ENCODE measurements around the gene MAPK13.
"Not testable (repeated sequence)": the region's sequence is repeated elsewhere in the genome, so short reads cannot be mapped to it uniquely, and the experiment has no call there.

MAPK13 gene

DNA sequence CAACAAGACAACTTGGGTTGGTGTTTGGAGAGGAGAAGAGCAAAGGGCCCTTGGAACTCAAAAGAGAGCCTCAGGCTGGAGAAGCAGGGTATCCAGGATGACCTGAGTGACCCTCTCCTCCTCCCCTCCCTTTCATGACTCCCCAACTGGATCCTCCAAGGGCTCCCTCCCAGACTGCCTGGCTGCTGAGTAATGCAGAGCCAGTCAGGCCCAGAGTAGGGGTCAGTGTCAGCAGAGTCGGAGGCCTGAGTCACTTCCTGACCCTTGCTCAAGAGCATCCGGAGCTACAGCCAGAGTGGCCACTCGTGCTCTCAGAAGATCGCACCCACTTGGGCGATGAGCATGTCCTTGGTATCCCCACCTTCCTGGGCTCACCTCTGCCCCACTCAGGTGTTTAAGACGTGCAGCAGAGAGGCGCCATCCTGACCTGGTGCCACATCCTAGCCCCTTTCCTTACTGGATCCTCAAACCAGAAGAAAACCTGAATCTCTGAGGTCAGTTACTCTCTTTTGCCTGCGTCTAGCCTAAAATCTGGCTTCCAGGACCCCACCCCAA, 2.8 kb upstream of the MAPK13 start:
- Mint-ChIP-seq H3K4me1 (ENCODE audit: low read depth) (peaks cover 71% of the 10 kb centered on the region), H3K27ac (peak overlapping the region; percentile 80), H3K36me3 (ENCODE audit: low read depth) (peaks cover 3% of the 10 kb centered on the region), H3K4me3 (peak overlapping the region; percentile 46), H3K9me3 (no peaks in the 10 kb centered on the region), H3K27me3 (peaks cover 2% of the 10 kb centered on the region)
- intact Hi-C loops (cut with micrococcal nuclease) = no loop called here

DNA sequence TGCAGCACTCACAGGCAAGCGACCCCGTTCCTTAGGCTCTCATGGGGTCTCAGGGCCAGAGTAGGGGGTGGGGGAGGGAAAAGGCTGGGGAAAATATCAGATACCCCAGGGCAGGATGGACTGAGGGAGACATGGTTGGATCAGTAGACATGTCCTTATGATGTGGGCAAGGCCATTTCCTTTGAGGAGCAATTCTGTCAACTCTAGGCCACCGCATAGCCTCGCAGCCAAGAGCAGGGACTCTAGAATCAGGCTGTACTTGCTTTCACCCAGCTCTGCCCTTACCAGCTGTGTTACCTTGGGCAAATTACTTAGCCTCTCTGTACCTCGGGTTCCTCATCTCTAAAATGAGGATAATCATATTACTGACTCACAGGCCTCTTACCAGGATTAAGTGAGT, 2.2 kb upstream of the MAPK13 start:
- Mint-ChIP-seq H3K4me1 (ENCODE audit: low read depth) (peaks cover 68% of the 10 kb centered on the region), H3K4me3 (peak overlapping the region; percentile 46), H3K36me3 (ENCODE audit: low read depth) (peaks cover 8% of the 10 kb centered on the region), H3K9me3 (no peaks in the 10 kb centered on the region), H3K27me3 (peaks cover 2% of the 10 kb centered on the region), H3K27ac (peak overlapping the region; percentile 80)
- intact Hi-C loops (cut with micrococcal nuclease) = no loop called here

DNA sequence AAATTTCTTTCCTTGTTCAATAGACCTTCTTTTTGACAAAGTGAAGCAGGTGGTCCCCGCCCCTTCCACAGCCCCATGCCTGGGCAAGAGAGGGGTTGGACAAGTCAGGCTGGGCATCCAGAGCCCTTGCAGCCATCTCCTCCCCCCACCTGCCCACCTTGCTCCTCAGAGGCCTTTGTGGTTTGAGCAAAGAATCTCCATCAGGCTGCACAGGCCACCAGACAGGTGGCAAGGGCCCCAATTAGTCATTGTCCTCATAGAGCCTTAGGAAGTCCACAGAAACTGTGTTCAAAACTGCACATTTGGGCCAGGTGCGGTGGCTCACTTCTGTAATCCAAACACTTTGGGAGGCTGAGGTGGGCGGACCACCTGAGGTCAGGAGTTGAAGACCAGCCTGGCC, 1.5 kb upstream of the MAPK13 start:
- Mint-ChIP-seq H3K27me3 (peaks cover 3% of the 10 kb centered on the region), H3K9me3 (no peaks in the 10 kb centered on the region), H3K4me3 (no peak overlapping the region), H3K36me3 (ENCODE audit: low read depth) (peaks cover 15% of the 10 kb centered on the region), H3K4me1 (ENCODE audit: low read depth) (peaks cover 65% of the 10 kb centered on the region), H3K27ac (peak overlapping the region; percentile 80)
- intact Hi-C loops (cut with micrococcal nuclease) = no loop called here

DNA sequence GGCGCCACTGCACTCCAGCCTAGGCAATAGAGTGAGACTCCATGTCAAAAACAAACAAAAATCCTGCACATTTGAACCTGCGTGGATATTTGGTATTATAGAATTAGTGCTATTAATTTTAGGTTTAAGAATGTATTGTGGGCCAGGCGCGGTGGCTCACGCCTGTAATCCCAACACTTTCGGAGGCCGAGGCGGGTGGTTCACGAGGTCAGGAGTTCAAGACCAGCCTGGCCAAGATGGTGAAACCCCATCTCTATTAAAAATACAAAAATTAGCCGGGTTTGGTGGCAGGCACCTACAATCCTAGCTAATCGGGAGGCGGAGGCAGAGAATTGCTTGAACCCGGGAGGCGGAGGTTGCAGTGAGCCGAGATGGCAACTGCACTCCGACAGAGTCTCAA, 979 bp upstream of the MAPK13 start:
- intact Hi-C loops (cut with micrococcal nuclease) = not testable (repeated sequence)

DNA sequence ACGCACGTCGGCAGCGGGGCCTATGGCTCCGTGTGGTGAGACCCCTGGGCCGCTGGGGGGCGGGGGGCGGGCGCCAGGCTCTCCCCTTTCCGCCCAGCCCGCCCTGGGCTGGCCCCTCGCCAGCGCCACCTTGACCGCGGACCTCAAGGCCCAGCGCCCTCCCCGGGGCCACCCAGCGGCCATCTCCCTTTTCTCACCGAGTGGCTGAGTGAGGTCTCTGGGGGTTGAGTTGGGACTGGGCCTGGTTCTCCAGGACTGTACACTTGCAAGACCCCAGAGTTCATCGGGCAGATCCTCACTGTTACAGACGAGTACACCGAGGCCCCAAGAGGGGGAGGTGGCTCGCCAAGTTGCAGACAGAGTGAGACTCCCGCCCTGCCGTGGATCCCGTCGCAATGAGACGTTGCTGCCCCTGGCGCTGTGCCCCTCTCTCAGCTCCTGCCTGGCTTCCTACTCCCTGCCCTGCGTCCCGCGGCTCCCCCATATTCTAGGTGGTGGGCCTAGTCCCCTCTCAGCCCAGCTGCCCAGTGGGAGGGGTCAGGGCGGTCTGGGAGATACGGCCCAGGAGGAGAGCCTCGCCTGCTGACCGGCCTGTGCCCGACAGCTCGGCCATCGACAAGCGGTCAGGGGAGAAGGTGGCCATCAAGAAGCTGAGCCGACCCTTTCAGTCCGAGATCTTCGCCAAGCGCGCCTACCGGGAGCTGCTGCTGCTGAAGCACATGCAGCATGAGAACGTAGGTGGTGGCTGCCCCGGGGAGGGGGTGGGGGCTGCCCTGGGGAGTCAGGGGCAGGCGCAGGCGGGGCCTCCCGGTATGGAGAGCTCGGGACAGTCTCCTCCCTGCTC, 576 bp downstream of the MAPK13 start:
- no peaks in the 10 kb centered on the region for H3K9me3 Mint-ChIP-seq
- H3K4me1 Mint-ChIP-seq (ENCODE audit: low read depth) = peaks cover 67% of the 10 kb centered on the region
- peaks cover 33% of the 10 kb centered on the region for H3K36me3 Mint-ChIP-seq (ENCODE audit: low read depth)
- peaks cover 3% of the 10 kb centered on the region for H3K27me3 Mint-ChIP-seq
- H3K27ac Mint-ChIP-seq = peak overlapping the region; percentile 77
- H3K4me3 Mint-ChIP-seq = peak overlapping the region; percentile 74
- intact Hi-C loops (cut with micrococcal nuclease) = no loop called here

More for the DNA sequence above, 979 bp upstream of the MAPK13 start:
- Mint-ChIP-seq H3K36me3 (ENCODE audit: low read depth) (peaks cover 19% of the 10 kb centered on the region), H3K27ac (peak overlapping the region; percentile 65), H3K4me1 (ENCODE audit: low read depth) (peaks cover 63% of the 10 kb centered on the region)
- not testable (repeated sequence) for H3K9me3 Mint-ChIP-seq, H3K27me3 Mint-ChIP-seq, H3K4me3 Mint-ChIP-seq

DNA sequence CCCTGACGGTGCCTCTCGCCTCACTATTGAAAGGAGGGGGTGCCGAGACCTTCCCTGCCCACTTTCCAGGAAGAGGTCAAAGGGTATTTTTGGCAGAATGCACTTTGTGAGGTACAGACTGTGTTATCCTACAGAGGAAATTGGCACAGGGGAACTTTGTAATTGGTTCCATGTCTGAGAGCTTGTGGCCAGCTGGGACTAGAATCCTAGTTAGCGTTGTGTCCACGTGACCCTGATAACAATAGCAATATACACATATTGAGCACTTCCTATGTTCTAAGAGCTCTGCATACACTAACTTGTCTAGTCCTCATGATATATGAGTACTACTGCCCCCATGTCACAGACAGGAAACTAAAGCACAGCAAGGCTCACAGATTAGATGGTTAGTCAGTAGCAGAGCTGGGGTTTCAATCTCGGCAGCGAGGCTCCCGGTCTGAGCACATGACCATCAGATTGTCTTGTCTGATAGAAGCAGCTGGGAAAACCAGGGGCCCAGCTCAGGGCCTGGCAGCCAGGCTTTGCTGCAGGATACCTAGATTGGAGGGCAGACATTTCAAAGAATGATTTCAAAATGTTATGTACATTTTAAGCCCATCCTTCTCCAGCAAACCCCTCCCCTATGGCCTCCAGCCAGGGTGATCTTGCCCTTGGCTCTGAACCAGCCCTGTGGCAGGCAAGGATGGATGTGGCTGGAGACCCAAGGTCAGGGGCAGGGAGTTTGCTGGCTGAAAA, 1.4 kb downstream of the MAPK13 start:
- intact Hi-C loops (cut with micrococcal nuclease) = no loop called here
- peaks cover 59% of the 10 kb centered on the region for H3K4me1 Mint-ChIP-seq (ENCODE audit: low read depth)

DNA sequence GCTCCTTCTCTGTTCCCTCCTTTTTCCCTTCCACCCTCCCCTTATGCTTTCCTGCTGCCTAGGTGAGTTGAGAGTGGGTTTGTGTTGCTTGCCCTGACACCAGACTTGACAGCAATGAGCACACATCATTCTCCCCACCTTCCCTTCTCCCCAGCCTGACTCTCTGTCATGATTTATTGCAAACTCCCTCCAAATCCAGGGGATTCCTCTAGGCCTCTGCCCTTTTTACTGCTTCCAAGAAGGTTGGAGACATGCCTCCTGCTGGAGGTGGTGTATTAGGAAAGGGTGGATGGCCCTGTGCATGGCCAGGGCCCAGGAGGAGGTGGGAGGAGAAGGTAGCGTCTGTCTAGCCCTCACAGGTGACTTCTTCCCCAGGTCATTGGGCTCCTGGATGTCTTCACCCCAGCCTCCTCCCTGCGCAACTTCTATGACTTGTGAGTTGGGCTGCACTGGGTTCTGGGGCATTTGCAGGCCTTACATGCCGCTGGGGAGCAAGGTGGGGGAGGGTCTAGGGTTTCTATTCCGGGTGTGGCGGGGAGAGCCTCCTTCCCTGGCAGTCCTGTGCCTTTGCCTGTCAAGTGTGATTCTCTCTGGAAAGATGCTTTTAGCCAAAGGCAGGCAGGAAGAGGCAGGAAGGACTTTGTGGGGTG, 2.1 kb downstream of the MAPK13 start:
- intact Hi-C loops (cut with micrococcal nuclease) = no loop called here
- Mint-ChIP-seq H3K4me3 (no peak overlapping the region), H3K4me1 (ENCODE audit: low read depth) (peaks cover 52% of the 10 kb centered on the region), H3K36me3 (ENCODE audit: low read depth) (peaks cover 47% of the 10 kb centered on the region), H3K27me3 (peaks cover 3% of the 10 kb centered on the region), H3K9me3 (no peaks in the 10 kb centered on the region), H3K27ac (no peak overlapping the region)

More for the DNA sequence above, 1.4 kb downstream of the MAPK13 start:
- Mint-ChIP-seq H3K9me3 (no peaks in the 10 kb centered on the region), H3K27ac (peak overlapping the region; percentile 77), H3K4me3 (peak overlapping the region; percentile 74), H3K27me3 (peaks cover 3% of the 10 kb centered on the region), H3K36me3 (ENCODE audit: low read depth) (peaks cover 41% of the 10 kb centered on the region)

DNA sequence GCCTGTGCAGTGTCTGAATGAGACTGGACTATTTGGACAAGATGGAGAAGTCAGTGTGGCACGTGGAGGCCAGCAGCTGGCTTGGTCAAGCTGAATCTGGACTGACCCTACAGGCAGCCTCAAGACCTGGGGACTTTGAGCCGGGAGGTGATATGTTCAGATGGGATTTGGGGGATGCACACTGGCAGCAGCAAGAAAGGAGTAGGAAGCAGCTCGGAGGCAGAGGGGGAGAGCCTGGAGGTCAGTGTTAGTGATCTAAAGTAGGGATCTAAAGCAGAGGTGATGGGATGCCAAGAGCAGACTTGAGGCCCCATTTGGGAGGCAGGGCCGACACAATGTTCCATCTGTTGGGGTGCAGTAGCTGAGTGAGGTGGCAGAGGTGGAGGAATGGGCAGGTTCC, 2.8 kb downstream of the MAPK13 start:
- peaks cover 44% of the 10 kb centered on the region for H3K4me1 Mint-ChIP-seq (ENCODE audit: low read depth)

DNA sequence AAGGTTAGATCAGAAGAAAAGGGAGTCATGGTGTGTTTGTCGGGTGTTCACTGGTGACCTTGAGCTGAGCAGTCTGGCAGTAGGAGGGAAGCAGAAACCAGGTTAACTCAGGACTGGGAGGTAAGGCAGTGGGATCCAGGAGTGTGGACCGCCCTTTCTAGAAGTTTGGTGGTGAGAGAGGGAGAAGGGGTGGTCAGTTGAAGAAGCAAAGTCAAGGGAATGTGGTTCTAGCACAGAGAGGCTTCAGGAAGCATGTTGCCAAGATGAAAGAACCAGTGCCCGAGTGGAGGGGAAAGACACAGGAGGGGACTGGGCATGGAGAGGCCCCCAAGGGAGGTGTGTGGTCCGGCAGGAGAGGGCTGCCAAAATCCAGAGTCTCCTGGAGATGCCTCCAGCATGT, 3.6 kb downstream of the MAPK13 start:
- peaks cover 3% of the 10 kb centered on the region for H3K27me3 Mint-ChIP-seq
- H3K36me3 Mint-ChIP-seq (ENCODE audit: low read depth) = peaks cover 59% of the 10 kb centered on the region
- H3K4me3 Mint-ChIP-seq = no peak overlapping the region
- peaks cover 37% of the 10 kb centered on the region for H3K4me1 Mint-ChIP-seq (ENCODE audit: low read depth)
- intact Hi-C loops (cut with micrococcal nuclease) = no loop called here
- no peak overlapping the region for H3K27ac Mint-ChIP-seq
- H3K9me3 Mint-ChIP-seq = no peaks in the 10 kb centered on the region

More for the DNA sequence above, 2.8 kb downstream of the MAPK13 start:
- Mint-ChIP-seq H3K36me3 (ENCODE audit: low read depth) (peaks cover 51% of the 10 kb centered on the region), H3K27ac (no peak overlapping the region), H3K27me3 (peaks cover 3% of the 10 kb centered on the region), H3K9me3 (no peaks in the 10 kb centered on the region), H3K4me3 (no peak overlapping the region)
- intact Hi-C loops (cut with micrococcal nuclease) = no loop called here

DNA sequence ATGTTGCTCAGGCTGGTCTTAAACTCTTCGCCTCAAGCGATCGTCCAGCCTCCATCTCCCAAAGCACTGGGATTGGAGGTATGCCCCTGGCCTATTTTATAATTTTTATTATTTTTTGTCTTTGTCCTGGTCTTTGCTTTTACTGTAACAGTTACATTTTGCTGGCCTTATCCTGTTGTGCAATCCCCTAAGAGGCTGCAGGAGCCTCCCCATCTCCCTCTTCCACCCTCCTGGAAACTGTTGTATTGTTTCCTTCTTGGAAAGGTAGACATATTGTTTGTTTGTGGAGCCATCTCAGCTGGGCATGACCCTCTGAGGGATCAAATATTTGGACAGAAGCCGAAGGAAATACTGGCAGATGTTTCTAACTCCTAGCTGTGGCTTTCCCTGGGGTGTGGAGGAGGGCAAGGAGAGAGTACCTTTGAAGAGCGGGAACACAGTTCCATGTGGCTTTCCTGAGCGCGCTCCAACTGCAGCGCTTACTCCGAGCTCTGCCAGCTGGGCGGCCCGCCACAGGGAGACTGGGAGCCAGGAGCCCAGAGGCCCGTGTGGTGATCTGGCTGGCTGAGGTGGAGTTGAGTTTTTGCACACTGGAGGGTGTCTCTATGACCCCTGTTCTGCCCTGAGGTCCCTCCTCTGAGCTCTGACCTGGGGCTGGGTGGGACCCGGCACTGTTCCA, 4.9 kb downstream of the MAPK13 start:
- intact Hi-C loops (cut with micrococcal nuclease) = no loop called here
- peaks cover 39% of the 10 kb centered on the region for H3K4me1 Mint-ChIP-seq (ENCODE audit: low read depth)
- H3K27ac Mint-ChIP-seq = no peak overlapping the region
- peaks cover 72% of the 10 kb centered on the region for H3K36me3 Mint-ChIP-seq (ENCODE audit: low read depth)
- no peak overlapping the region for H3K4me3 Mint-ChIP-seq
- peaks cover 3% of the 10 kb centered on the region for H3K27me3 Mint-ChIP-seq
- H3K9me3 Mint-ChIP-seq = no peaks in the 10 kb centered on the region

DNA sequence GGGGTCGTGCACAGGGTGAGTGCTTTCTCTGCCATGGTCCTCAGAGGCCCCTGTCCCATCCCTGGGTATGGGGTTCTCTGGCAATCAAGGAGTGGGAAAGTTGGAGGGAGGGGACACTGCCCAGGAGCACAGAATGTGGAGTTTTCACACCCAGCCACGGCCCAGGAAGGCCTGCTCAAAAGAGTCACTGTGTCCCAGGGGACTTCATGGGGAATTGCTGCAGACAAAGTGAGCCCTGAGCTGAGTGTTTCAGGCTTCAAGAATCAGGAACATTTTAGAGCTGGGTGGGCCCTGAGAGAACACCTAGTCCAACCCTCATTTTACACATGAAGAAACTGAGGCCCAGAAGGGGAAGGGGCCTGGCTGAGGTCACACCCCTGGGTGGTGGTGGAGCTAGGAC, 5.7 kb downstream of the MAPK13 start:
- Mint-ChIP-seq H3K4me1 (ENCODE audit: low read depth) (peaks cover 39% of the 10 kb centered on the region), H3K4me3 (no peak overlapping the region), H3K27me3 (peaks cover 3% of the 10 kb centered on the region), H3K27ac (no peak overlapping the region), H3K36me3 (ENCODE audit: low read depth) (peaks cover 72% of the 10 kb centered on the region), H3K9me3 (no peaks in the 10 kb centered on the region)
- intact Hi-C loops (cut with micrococcal nuclease) = no loop called here

DNA sequence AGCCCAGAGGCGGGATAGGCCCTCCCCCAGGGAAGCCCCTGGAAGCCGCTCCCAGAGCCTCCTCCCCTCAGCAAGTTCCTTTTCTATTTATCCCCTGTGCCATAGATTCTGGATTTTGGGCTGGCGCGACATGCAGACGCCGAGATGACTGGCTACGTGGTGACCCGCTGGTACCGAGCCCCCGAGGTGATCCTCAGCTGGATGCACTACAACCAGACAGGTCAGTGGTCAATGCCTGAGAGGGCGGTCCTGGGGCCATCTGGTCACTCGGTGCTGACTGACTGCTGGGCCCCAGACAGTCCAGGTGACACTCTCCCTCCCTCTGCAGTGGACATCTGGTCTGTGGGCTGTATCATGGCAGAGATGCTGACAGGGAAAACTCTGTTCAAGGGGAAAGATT, 6.2 kb downstream of the MAPK13 start:
- H3K4me1 Mint-ChIP-seq (ENCODE audit: low read depth) = peaks cover 37% of the 10 kb centered on the region
- H3K27me3 Mint-ChIP-seq = peaks cover 3% of the 10 kb centered on the region
- no peak overlapping the region for H3K4me3 Mint-ChIP-seq
- intact Hi-C loops (cut with micrococcal nuclease) = no loop called here
- H3K36me3 Mint-ChIP-seq (ENCODE audit: low read depth) = peaks cover 72% of the 10 kb centered on the region
- no peaks in the 10 kb centered on the region for H3K9me3 Mint-ChIP-seq
- no peak overlapping the region for H3K27ac Mint-ChIP-seq

DNA sequence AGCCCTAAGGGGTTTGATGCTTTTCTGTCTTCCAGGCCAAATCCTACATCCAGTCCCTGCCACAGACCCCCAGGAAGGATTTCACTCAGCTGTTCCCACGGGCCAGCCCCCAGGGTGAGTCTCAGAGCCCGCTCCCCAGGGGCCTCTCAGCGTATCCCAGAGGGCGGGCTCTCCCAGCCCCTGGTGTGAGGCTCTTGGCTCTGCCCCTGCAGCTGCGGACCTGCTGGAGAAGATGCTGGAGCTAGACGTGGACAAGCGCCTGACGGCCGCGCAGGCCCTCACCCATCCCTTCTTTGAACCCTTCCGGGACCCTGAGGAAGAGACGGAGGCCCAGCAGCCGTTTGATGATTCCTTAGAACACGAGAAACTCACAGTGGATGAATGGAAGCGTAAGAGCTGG, 8.4 kb downstream of the MAPK13 start:
- H3K27ac Mint-ChIP-seq = no peak overlapping the region
- H3K4me3 Mint-ChIP-seq = no peak overlapping the region
- H3K9me3 Mint-ChIP-seq = no peaks in the 10 kb centered on the region
- peaks cover 43% of the 10 kb centered on the region for H3K4me1 Mint-ChIP-seq (ENCODE audit: low read depth)
- no peaks in the 10 kb centered on the region for H3K27me3 Mint-ChIP-seq
- intact Hi-C loops (cut with micrococcal nuclease) = no loop called here
- H3K36me3 Mint-ChIP-seq (ENCODE audit: low read depth) = peaks cover 66% of the 10 kb centered on the region
